T follicular helper cell (primary cell): ENCODE measurements around the gene GOLGA6C.
"Not testable (repeated sequence)": the region's sequence is repeated elsewhere in the genome, so short reads cannot be mapped to it uniquely, and the experiment has no call there.

ENCODE experiments used
- DNase-seq: peaks from one replicate; pipeline ENCODE4 v3.0.0-alpha.2; 2020; ENCODE audit warnings: low read depth

GOLGA6C gene

DNA sequence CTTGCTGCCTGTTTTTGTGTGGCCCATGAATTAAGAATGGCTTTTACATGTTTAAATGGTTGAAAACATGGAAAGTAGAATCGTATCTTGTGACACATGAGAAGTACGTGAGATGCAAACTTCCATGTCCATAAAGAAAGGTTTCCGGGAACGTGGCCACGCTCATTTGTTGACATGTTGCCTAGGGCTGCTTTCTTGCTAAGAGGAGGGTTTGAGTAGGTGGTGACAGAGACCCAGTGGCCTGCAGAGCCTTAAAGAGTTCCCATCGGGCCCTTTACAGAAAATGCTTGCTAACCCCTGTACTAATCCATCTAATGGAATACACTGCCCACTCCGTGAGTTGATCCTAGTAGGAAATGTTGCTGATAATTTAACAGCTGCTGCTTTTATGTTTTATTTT, 31.0 kb upstream of the GOLGA6C start:
- not testable (repeated sequence) for DNase-seq

GRCh38 chr15:75227663-75228280, 30.4 kb upstream of the GOLGA6C start:
- no peak for DNase-seq

- DNase-seq = no peak
Observed at GRCh38 chr15:75228787-75229186, 29.3 kb upstream of the GOLGA6C start.

DNA sequence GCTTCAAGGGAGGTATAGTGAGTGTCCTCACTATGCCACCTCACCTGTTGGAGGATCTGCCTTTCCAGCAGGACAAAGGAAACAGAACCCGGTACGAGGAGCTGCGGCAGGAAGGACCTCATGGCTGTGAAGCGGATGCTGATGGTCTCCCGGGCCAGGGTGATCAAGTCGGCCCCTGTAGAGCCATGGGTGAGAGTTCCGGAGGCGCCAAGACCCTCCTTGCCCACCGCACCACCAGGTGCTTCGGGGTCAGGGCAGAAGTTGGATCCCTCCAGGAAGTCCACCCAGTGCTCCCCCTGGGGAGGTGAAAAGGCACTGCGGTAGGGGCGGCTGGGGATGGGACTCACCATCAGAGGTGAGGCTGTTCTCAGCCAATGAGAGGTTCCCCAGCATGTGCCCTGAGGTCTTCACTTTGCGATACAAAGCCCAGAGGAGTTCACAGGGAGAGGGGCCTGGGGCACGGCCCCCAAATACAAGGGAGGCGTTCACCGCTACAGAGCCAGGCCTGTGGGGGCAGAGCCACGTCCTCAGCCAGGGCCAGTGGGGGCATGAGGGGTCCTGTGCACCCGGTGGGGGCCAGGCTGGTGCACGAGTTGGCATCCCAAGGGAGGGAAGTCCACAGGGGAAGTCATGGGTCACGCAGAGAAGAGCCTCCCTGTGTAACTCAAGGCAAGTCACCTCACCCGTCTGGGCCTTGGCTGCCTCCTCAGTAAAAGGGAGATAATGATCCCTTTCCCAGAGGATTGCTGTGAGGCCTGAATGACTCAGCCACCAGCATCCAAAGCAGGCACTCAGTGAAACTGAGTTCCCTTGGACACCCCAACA, 28.7 kb upstream of the GOLGA6C start:
- no peak for DNase-seq

DNA sequence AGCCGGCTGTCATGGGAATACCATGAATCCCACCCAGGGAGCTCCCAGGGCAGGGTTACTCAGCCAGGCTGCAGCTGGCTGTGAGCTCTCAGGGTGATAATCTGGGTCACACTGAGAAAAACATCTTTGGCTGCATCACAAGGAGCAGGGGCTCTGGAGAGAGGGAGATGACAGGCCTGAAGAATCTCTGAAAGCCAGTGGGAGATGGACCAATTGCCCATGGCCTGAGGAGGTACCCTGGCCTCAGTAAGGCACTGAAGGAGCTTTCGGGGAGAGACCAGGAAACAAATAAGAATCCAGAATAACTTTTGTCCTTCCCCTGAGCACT, 28.2 kb upstream of the GOLGA6C start:
- DNase-seq = no peak

DNA sequence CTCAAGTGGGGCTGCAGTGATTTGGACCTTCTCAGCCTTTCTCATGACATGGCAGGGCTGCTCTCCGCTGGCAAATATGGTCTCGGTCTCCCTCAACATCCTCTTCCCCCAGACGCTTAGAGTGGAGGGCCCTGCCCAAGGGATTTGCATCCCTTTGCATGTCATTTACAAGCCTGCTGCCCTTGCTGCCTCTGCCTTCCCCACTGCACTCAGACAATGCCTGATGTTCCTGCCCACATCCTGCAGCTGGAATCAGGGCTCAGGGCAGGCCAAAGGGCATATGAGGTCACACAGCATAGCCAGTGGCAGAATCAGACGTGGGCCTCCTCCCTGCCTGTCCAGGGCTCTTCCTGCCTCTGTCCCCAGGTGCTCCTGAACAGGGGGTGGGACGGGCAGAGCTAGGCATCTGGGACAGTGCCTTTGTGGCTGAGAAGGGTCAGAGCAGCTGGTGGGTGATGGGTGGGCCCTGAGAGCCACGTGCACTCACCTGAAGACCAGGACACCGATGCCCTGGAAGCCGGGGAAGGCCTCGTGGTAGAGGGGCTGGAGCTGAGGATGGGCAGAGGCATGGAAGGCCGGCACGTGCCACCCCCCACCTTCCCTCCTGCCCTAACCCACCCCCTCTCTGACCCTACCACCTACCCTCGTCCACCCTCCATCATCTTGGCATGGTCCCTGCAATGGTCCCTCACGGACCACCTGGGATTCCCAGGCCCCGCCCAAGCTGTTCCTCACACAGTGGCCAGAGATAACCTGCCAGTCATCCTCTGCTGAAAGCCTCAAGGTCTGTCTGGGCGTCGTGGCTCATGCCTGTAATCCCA, 27.4 kb upstream of the GOLGA6C start:
- DNase-seq = no peak

GRCh38 chr15:75231836-75232235, 26.3 kb upstream of the GOLGA6C start:
- DNase-seq = no peak

DNA sequence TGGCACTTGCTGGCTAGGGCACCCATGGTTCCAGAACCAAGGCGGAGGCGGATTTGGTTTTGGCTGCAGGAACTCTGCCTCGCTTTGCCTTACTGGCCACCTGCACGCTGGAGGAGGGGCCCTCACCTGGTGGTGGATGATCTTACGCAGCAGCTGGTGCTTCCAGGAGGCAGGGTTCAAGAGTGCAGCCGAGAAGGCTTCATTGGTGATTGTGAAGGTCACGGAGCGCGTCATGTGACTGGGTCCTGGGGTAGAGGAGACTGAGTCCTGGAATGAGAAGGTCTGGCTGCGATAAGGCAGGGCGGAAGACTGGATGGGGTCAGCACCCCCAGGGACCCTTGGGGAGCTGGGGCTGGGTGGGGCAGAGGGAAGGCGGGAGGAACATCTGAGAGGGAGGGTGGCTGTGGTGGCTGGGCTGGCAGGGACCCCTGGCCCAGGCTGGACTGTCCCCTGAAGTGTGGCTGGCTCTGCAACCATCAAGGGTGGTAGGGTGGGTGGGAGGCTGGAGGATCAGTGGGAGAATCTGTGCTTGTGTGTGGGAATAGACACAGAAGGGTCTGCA, 25.8 kb upstream of the GOLGA6C start:
- no peak for DNase-seq

- no peak for DNase-seq
Observed at GRCh38 chr15:75232826-75233503, 25.2 kb upstream of the GOLGA6C start.

DNA sequence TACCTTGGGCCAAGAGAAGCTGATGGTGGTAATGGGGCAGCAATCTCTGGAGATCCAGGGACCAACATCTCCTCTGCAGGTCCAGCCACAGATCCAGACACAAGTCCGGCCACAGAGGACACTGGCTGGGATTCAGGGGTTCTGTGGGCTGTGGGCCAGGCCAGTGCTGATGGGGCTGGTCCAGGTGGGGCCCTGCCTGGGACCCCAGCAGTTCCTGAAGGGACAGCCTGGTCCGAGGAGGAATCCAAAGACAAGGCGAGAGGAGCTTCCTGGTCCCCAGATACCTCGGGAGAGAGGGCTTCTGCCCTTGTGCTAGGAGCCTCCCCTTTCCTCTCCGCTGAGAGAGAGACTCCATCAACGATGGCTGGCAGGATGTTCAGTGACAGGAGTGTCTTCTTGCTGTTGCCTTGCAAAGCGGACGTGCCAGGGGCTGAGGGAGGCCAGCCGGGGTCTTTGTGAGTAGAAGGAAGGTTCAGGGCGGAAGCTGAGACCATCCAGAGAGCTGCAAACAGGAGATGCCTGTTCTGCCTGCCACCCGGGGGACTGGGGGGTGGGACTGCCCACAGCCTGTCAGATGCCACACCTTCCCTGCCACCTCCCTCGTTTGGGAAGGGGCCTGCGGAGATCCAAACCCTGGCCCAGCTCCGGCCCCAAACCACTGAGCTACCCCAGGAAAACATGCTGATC, 24.5 kb upstream of the GOLGA6C start:
- DNase-seq = no peak

- DNase-seq = no peak
Observed at GRCh38 chr15:75234191-75234810, 23.8 kb upstream of the GOLGA6C start.

DNA sequence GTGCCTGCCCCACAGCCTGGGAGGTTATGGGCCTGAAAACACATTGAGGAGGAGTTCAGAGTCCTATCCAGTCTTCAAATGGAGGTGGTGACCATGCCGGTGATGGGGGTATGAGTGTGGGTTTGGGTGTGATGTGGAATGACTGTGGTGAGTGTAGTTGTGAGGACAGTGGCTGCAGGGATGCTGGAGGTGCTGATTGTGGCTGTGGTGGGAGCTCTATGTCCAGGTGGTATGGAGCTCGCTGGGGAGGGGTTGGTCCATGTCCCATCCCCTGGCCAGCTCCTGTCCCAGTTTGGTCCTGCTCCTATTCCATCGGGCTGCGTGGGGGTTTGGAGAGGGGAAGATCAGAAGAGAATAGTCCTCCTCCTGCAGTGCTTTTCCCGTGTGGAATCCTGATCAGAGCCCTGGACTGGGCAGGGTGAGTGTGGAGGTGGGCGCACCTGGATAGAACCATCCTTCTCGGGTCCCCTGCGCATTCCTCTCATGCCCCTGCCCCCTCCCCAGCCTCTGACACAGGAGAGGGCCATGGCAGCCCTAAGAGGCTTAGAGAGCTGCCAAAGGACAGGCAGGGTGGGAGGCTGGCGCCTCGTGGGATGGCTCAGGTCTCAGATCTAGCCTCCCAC, 23.0 kb upstream of the GOLGA6C start:
- no peak for DNase-seq

- DNase-seq = no peak
Observed at GRCh38 chr15:75235760-75236729, 22.1 kb upstream of the GOLGA6C start.

DNA sequence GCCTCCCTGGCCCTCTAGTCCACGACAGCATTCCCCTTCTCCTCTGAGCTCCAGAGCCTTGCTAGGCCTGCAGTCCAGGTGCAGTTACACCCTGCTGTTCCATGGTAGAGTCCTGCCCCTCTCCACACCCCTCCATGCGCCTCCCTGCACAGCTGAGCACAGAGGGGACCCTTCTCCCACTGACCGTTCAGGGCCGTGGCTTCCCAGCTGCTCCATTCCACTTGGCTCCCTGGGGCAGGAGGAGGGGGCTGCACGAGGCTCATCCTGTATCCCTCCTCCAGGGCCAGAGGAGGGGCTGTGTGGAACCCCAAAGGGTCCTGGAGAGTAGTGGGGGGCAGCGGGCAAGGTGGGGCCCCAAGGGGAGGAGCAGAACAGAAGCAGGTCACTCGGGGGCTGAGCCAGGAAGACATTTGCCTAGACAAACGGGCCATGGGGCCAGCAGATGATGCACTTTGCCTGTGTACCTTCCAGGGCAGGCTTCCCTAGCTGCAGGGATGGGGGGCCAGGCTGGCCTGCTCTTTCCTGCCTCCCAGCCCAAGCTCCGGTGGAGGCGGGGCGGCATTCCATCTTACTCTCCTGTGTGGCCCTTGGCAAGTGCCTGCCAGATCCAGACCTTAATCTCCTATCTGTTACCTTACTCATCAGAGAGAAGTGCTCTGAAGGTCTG, 20.7 kb upstream of the GOLGA6C start:
- DNase-seq = no peak

- no peak for DNase-seq
Observed at GRCh38 chr15:75238150-75238549, 20.0 kb upstream of the GOLGA6C start.

DNA sequence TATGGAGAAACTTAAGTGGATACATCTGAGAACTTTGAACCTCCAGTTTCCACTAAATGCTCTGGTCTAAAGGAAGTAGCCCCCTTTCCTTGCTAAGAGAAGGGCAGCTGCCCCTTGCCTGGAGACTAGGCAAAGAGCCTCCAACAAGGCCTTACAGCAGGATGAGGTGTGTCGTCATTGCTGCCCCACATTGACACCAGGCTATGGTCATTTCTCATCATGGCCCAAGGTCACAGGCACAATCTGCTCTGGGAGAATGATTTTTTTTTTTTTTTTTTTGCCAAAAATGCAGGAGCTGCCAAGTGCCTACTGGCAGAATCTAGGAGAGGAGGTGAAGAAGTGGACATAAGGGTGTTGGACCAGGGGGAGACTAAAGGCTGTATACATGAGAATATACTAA, 12.4 kb upstream of the GOLGA6C start:
- DNase-seq = not testable (repeated sequence)

DNA sequence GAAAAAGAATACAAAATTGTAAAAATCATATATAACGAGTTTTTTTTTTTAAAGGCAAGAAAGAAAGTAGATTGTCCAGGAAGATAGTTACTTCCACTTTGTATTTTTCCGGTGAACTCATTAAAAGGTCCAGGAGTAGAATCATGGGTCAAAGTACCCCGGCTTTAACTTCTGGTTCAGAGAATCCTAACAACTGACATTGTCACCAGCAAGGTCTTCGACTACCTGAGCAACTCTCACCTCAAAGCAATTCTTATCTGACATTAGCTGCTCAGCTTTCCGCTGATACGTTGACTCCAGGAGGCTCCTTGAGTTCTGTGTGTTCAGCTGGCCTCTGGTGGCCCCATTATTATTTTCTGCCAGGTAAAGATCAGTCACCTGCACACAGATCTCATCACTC, 9.1 kb upstream of the GOLGA6C start:
- DNase-seq = not testable (repeated sequence)

- no peak for DNase-seq
Observed at GRCh38 chr15:75249726-75250125, 8.4 kb upstream of the GOLGA6C start.

DNA sequence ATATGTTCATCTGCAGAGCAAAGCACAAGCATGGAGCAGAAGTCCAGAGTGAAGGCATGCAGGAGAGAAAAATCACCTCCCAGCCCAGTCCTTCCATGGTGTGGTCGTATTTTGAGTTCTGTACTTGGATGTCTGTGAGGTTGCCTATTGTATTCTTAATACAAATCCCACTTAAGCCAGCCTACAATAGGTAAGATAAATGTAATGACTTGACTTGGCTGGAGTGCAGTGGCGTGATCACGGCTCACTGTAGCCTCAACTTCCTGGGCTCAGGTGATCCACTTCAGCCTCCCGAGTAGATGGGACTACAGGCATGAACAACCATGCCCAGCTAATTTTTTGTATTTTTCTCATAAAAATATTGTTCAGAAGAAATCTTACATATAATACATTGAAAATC, 6.8 kb upstream of the GOLGA6C start:
- DNase-seq = not testable (repeated sequence)
